HL-60/S4 treated with phorbol 12-myristate 13-acetate at 8.2 ng/mL for 4 days and 3 days (cell line): ENCODE data around the gene UPF1.
"Not testable (repeated sequence)": the region's sequence is repeated elsewhere in the genome, so short reads cannot be mapped to it uniquely, and the experiment has no call there.

Experiments
- in situ Hi-C: fragments of 300-500 bp; cut with MboI; formaldehyde crosslinking; loops from 2 replicates; pipeline ENCODE4 v1.15.0; 2022; ENCODE audit warnings: low sequenced_read_pairs

The UPF1 gene

GRCh38 chr19:18895038-18895823, 63.5 kb downstream of the UPF1 start:
- in situ Hi-C loops: no loop called here

GRCh38 chr19:18895824-18896341, 64.1 kb downstream of the UPF1 start, which contains the start of gene CERS1:
Gene CERS1 (minus strand): TSS chr19:18896158. CDS start chr19:18896072, 86 bp downstream.
- in situ Hi-C loops: no loop called here

- in situ Hi-C loops: no loop called here
Observed at GRCh38 chr19:18896421-18896841, 64.7 kb downstream of the UPF1 start.

GRCh38 chr19:18897094-18898029, 65.6 kb downstream of the UPF1 start:
- in situ Hi-C loops: no loop called here

GRCh38 chr19:18898081-18898606, 66.4 kb downstream of the UPF1 start:
- in situ Hi-C loops: no loop called here

GRCh38 chr19:18898607-18899408, 67.0 kb downstream of the UPF1 start:
- in situ Hi-C loops: no loop called here

- in situ Hi-C loops: no loop called here
Observed at GRCh38 chr19:18899624-18900560, 68.1 kb downstream of the UPF1 start.

- in situ Hi-C loops: no loop called here
Observed at GRCh38 chr19:18900700-18901481, 69.1 kb downstream of the UPF1 start.

GRCh38 chr19:18901491-18901890, 69.7 kb downstream of the UPF1 start:
- in situ Hi-C loops: no loop called here

GRCh38 chr19:18902519-18902918, 70.8 kb downstream of the UPF1 start:
- in situ Hi-C loops: not testable (repeated sequence)

GRCh38 chr19:18903156-18904037, 71.6 kb downstream of the UPF1 start:
- in situ Hi-C loops: no loop called here

- in situ Hi-C loops: no loop called here
Observed at GRCh38 chr19:18904334-18905057, 72.7 kb downstream of the UPF1 start.

- in situ Hi-C loops: no loop called here
Observed at GRCh38 chr19:18905058-18905456, 73.3 kb downstream of the UPF1 start.

- in situ Hi-C loops: no loop called here
Observed at GRCh38 chr19:18905513-18906236, 73.9 kb downstream of the UPF1 start.

- in situ Hi-C loops: no loop called here
Observed at GRCh38 chr19:18906605-18907519, 75.1 kb downstream of the UPF1 start.
